HG03571 (cell line): ENCODE results near the gene PLSCR4.
"Not testable (repeated sequence)": the region's sequence is repeated elsewhere in the genome, so short reads cannot be mapped to it uniquely, and the experiment has no call there.

Source experiments
- ATAC-seq: cut with Tn5 transposase; IDR thresholded peaks from one replicate; pipeline ENCODE4 v1.9.1; 2021; ENCODE audit not compliant: unreplicated experiment

Gene PLSCR4

GRCh38 chr3:146247911-146248310 lies 3.0 kb downstream of the PLSCR4 start:
- ATAC-seq = no peak

- ATAC-seq = no peak
Measured at GRCh38 chr3:146246526-146246925, 4.4 kb downstream of the PLSCR4 start.

- ATAC-seq = no peak
Measured at GRCh38 chr3:146243559-146243958, 7.3 kb downstream of the PLSCR4 start.

- ATAC-seq = no peak
Measured at GRCh38 chr3:146241523-146242240, 9.2 kb downstream of the PLSCR4 start.

- no peak for ATAC-seq
Measured at GRCh38 chr3:146233487-146233886, 17.4 kb downstream of the PLSCR4 start.

GRCh38 chr3:146227486-146227885 lies 23.4 kb downstream of the PLSCR4 start:
- no peak for ATAC-seq

- ATAC-seq = no peak
Measured at GRCh38 chr3:146226881-146227280, 24.0 kb downstream of the PLSCR4 start.

- ATAC-seq = not testable (repeated sequence)
Measured at GRCh38 chr3:146225458-146225857, 25.4 kb downstream of the PLSCR4 start.

- no peak for ATAC-seq
Measured at GRCh38 chr3:146223401-146224373, 27.2 kb downstream of the PLSCR4 start.

GRCh38 chr3:146222204-146223046 lies 28.5 kb downstream of the PLSCR4 start:
- no peak for ATAC-seq

GRCh38 chr3:146221276-146221675 lies 29.6 kb downstream of the PLSCR4 start:
- no peak for ATAC-seq

- ATAC-seq = peak; percentile 57
Measured at GRCh38 chr3:146218880-146219866, 31.7 kb downstream of the PLSCR4 start.

- no peak for ATAC-seq
Measured at GRCh38 chr3:146217324-146217723, 33.6 kb downstream of the PLSCR4 start.

- no peak for ATAC-seq
Measured at GRCh38 chr3:146214493-146214892, 36.4 kb downstream of the PLSCR4 start.

GRCh38 chr3:146209371-146209770 lies 41.5 kb downstream of the PLSCR4 start:
- ATAC-seq = no peak

- ATAC-seq = no peak
Measured at GRCh38 chr3:146203776-146204175, 47.1 kb downstream of the PLSCR4 start.

GRCh38 chr3:146200461-146201220 lies 50.3 kb downstream of the PLSCR4 start:
- ATAC-seq = no peak

- ATAC-seq = no peak
Measured at GRCh38 chr3:146199762-146200161, 51.1 kb downstream of the PLSCR4 start.

GRCh38 chr3:146196789-146197188 lies 54.1 kb downstream of the PLSCR4 start:
- no peak for ATAC-seq
